NCI-H1417 treated with DMSO at 0.1 percent for 48 hours (cell line): ENCODE data around the gene NCOA1.
"Not testable (repeated sequence)": the region's sequence is repeated elsewhere in the genome, so short reads cannot be mapped to it uniquely, and the experiment has no call there.

Experiments used
- DNase-seq: peaks from one replicate; lab custom pipeline; 2025; lab: John Stamatoyannopoulos, UW

Gene NCOA1

GRCh38 chr2:24508878-24509277, 17.8 kb downstream of the NCOA1 start:
- DNase-seq, result no peak

- no peak for DNase-seq
Measured at GRCh38 chr2:24509425-24509824, 18.4 kb downstream of the NCOA1 start.

GRCh38 chr2:24509840-24510239, 18.8 kb downstream of the NCOA1 start:
- DNase-seq, result no peak

GRCh38 chr2:24510771-24511170, 19.7 kb downstream of the NCOA1 start:
- DNase-seq, result no peak

GRCh38 chr2:24511198-24511597, 20.1 kb downstream of the NCOA1 start:
- DNase-seq, result no peak

- no peak for DNase-seq
Measured at GRCh38 chr2:24511894-24512293, 20.8 kb downstream of the NCOA1 start.

- no peak for DNase-seq
Measured at GRCh38 chr2:24512404-24512803, 21.4 kb downstream of the NCOA1 start.

- no peak for DNase-seq
Measured at GRCh38 chr2:24512831-24513230, 21.8 kb downstream of the NCOA1 start.

- DNase-seq, result no peak
Measured at GRCh38 chr2:24513281-24514071, 22.4 kb downstream of the NCOA1 start.

GRCh38 chr2:24514820-24515219, 23.8 kb downstream of the NCOA1 start:
- DNase-seq, result no peak

GRCh38 chr2:24515335-24515734, 24.3 kb downstream of the NCOA1 start:
- no peak for DNase-seq

GRCh38 chr2:24515831-24516230, 24.8 kb downstream of the NCOA1 start:
- no peak for DNase-seq

GRCh38 chr2:24517247-24517646, 26.2 kb downstream of the NCOA1 start:
- no peak for DNase-seq

- no peak for DNase-seq
Measured at GRCh38 chr2:24520175-24520574, 29.1 kb downstream of the NCOA1 start.

GRCh38 chr2:24521162-24521857, 30.3 kb downstream of the NCOA1 start:
- no peak for DNase-seq

- no peak for DNase-seq
Measured at GRCh38 chr2:24521975-24522639, 31.1 kb downstream of the NCOA1 start.

GRCh38 chr2:24527536-24527935, 36.5 kb downstream of the NCOA1 start:
- DNase-seq, result no peak

- DNase-seq, result no peak
Measured at GRCh38 chr2:24530796-24531195, 39.7 kb downstream of the NCOA1 start.

GRCh38 chr2:24531610-24532009, 40.6 kb downstream of the NCOA1 start:
- DNase-seq, result not testable (repeated sequence)

GRCh38 chr2:24532057-24532456, 41.0 kb downstream of the NCOA1 start:
- DNase-seq, result not testable (repeated sequence)

- not testable (repeated sequence) for DNase-seq
Measured at GRCh38 chr2:24533574-24533973, 42.5 kb downstream of the NCOA1 start.

- no peak for DNase-seq
Measured at GRCh38 chr2:24538720-24539119, 47.7 kb downstream of the NCOA1 start.

- no peak for DNase-seq
Measured at GRCh38 chr2:24539258-24539657, 48.2 kb downstream of the NCOA1 start.
